HS-27A (cell line): ENCODE results near the gene SLC12A5.
"Not testable (repeated sequence)": the region's sequence is repeated elsewhere in the genome, so short reads cannot be mapped to it uniquely, and the experiment has no call there.

Source experiments
- DNase-seq: peaks from one replicate; pipeline ENCODE4 v3.0.0-alpha.2; 2012; ENCODE audit warnings: low read depth, missing footprints

Gene SLC12A5

DNA sequence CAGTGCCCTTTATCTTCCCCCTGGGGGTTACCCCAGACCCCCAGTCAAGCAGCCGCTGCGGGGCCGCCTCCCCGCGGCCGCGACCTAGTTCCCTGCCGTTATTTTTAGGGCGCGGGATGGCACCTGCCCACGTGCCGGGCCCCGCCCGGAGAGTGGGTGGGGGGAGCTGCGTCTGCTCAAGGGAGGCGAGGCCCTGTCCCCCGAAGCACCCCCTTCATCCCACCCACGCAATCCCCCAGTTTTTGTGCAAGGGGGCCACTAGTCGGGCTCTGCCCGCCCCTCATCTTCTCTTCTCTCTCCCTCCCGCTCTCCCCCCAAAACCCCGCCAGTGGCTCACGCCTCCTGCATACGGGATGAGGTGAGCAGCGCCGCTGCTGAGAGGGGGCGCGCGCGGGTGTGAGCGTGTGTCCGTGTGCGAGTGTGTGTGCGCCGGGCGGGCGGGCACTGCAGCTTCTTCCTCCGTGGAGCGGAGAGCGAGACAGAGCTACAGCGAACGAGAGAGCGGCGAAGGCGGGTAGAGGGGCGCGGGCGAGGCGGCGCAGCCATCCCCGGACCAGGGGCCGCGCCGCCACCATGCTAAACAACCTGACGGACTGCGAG is at the start of gene SLC12A5:
TSS of gene SLC12A5 (plus strand) at position 444 of the 600 bp plus-strand sequence. CDS start at position 574, 130 bp downstream.
- no peak for DNase-seq

DNA sequence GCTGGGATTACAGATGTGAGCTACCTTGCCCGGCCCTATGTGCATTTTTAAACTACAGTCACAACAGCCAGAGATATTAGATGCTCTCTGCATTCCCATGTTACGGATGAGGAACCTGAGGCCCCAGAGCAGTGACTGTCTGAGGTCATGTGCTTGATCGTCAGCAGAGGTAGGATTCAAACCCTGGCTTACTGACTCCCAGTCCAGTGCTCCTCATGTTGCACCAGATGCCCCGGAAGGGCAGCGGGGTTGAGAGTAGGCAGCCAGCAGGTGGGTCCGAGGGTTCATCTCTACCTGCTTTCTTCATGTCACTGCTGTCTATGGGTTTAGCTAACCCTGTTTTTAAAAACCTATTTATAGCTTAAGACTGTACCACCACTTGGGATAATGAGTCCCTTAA is 47.8 kb upstream of the SLC12A5 start:
- DNase-seq = no peak

DNA sequence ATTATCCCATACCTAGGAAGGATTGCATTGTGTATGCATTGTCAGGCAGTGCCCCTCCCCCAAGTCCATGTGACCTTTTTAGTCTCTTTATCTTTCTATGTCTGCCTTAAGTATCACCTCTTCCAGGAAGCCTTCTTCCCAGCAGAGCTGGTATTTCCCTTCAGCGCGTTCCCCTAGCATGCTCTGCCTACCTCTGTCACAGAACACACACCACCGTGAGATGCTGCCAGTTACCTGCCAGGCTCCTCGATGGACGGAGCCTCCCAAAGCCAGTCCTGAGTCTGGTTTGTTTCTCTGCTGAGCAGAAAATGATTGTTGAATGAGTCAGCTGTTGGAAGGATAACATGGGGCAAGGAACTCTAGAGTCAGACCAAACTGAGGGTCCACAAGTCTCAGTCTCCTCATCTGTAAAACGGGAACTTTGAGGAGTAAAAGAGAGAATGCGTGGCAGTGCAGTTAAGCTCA is 45.7 kb upstream of the SLC12A5 start:
- DNase-seq = no peak

DNA sequence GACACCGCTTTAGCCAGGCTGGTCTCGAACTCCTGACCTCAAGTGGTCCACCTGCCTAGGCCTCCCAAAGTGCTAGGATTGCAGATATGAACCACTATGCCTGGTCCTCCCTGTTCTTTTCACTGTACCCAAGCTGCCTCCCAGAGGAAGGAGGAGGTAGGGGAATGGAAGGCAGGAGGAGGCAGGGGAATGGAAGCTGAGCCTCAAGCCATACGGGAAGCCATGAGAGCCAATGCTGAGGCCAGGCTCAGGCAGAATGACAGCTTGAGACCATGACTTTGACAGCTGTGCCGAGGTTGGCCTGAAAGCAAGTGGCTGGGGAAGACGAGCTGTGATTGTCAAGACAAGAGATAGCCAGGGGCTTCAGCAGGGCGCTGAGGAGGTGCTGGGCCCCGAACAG is 43.4 kb upstream of the SLC12A5 start:
- no peak for DNase-seq

DNA sequence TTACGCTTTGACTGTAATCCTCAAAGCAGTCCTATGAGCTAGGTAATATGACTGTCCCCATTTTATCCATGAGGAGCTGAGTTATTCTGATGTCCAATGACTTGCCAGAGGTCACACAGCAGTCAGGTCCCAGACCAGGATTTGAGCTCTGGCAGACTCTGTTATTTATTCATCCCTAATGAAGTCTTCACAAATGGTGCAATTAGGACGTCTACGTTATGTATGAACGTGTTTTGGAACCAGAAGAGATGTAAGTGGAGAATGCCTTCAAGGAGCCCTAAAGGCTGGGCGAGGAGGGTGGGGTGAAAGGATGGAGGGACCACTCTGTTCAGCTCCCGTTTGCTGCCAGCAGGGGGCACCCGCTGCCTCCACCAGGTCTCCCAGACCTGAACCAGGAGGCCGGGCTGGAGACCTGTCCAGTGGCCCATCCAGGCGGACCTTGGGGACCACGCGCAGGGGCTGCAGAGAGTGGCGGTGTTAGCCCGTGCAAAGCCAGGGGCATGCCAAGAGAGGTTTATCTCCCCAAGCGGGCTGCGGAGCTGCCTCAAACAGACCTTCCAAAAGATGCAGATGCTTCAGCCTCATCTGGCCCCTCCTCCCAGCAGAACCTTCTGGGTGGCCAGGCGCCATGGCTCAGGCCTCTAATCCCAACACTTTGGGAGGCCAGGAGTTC is 41.8 kb upstream of the SLC12A5 start:
- no peak for DNase-seq

DNA sequence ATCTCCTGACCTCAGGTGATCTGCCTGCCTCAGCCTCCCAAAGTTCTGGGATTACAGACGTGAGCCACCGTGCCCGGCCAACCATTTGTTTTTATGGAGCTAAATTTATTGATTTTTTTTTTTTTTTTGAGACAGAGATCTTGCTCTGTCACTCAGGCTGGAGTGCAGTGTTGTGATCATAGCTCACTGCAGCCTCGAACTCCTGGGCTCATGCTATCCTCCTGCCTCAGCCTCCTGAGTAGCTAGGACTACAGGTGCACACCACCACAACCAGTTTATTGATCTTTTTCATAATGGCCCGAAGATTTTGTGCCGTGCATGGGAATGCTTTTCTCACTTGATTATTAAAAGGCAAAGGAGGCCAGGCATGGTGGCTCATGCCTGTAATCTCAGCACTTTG is 40.2 kb upstream of the SLC12A5 start:
- DNase-seq = not testable (repeated sequence)

DNA sequence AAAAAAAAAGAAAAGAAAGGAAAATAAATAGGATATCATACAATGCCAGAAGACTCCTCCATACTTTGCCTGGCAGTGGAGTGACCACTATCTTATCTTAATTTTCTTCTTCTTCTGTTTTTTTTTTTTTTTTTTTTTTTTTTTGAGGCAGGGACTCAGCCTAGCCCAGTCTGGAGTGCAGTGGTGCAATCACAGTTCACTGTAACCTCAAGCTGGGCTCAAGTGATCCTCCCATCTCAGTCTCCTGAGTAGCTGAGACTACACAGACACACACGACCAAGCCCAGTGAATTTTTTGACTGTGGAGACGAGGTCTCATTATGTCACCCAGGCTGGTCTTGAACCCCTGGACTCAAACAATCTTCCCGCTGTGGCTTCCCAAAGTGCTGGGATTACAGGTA is 37.4 kb upstream of the SLC12A5 start:
- DNase-seq = no peak

DNA sequence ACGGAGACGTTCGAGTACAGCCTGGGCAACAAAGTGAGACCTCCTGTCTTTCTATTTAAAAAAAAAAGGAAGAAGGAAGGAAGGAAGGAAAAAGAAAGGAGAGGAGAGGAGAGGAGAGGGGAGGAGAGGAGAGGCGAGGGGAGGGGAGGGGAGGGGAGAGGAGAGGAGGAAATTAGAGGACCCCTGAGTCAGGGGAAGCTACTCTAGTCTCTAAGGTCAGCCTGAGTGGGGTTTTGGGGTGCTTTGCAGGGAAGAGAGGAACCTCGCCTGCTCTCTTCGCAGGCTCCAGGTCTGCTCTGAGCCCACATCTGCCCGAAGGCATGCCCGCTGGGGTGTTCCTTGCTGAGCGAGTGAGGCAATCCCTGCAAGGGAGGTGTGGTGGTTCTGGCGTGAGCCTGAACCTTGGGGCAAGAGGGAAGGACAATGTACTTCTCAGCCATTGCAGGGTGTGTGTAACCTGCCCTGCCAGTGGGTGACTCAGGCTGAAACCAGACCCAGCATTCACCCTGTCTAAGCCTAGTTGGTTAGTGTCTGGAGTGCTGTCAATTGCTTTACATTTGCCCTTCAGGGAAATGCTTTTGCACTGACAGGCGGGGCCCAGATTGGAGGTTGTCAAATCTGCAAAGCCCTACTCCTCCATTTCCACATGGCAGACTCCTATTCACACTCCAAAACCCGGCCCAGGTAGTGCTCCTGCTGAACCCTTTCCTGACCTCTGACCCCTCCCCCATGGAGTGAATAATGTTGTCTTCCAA is 35.6 kb upstream of the SLC12A5 start:
- no peak for DNase-seq

DNA sequence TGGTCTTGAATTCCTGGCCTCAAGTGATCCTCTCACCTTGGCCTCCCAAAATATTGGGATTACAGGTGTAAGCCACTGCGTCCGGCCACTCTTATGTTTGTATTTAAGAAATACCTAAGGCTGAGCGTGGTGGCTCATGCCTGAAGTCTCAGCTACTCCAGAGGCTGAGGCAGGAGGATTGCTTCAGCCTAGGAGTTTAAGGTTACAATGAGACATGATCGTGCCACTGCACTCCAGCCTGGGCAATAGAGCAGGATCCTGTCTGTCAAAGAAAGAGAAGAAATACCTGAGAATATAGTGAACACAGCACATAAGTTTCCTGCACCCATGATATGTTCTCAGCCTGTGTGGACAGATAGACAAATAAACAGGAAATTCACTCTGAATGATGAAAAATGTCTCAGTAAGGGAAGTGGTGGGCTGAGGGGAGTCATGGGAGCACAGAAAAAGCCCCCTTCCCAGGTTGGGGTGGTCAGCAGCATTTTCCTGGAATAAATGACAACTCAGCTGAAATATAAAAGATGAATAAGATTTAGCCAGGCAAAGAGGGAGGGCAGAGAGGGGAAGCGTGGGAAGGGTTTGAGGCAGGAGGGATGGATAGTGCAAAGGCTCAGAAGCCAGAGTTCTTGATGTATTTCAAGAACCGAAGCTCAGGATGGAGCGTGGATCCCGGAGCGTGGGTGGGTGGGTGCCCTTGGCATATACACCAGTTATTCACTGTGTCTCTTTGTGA is 34.1 kb upstream of the SLC12A5 start:
- no peak for DNase-seq

DNA sequence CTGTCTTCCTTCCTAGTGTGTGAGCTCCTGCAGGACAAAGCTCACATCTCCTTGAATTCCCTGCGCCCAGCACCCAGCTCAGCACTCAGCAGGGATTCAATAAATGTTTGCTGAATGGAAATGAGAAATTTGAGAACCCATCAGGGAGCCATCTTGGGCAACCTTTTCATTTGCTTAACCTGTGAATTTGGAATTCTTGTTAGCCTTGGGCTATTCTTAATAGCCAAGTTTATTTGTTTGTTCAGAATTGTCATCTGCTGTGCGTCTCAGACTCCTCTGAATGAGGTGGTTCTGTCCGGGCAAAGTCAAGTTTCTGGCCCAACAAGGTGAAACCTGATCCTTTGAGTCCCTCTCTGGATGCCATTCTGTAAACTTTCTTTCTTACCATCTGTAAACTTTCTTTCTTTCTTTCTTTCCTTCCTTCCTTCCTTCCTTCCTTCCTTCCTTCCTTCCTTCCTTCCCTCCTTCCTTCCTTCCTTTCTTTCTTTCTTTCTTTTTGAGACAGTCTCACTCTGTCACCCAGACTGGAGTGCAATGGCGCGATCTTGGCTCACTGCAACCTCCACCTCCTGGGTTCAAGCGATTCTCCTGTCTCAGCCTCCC is 33.4 kb upstream of the SLC12A5 start:
- DNase-seq = not testable (repeated sequence)

DNA sequence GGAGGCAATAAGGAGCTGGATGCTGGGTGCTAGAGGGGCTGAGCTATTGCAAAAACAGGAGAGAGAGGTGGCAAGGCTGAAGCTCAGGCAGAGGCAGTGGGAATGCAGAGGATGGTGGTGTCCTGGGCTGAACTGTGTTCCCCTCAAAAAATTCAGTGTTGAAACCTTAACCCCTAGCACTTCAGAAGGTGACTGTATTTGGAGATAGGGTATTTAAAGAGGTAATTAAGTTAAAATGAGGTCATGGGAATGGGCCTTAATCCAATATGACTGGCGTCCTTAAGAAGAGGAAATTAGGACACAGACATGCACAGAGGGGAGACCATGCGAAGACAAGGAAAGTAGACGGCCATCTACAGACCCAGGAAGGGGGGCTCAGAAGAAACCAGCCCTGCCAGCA is 31.8 kb upstream of the SLC12A5 start:
- no peak for DNase-seq

DNA sequence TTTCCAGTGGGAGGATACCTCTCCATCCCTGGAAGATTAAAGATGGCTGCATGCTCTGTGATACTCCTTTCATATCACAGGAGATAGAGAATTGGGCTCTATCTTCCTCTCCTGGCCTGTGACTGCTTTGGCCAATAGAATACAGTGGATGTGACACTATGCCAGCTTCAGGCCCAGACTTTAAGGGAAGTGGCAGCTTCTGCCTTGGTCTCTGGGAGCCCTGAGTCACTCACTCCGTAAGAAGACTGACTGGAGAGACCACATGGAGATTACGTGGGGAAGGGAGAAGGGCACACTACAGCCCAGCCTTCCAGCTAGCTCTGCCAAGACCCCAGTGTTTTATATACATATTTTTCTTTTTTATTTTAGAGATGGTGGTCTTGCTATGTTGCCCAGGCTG is 30.7 kb upstream of the SLC12A5 start:
- DNase-seq = no peak

DNA sequence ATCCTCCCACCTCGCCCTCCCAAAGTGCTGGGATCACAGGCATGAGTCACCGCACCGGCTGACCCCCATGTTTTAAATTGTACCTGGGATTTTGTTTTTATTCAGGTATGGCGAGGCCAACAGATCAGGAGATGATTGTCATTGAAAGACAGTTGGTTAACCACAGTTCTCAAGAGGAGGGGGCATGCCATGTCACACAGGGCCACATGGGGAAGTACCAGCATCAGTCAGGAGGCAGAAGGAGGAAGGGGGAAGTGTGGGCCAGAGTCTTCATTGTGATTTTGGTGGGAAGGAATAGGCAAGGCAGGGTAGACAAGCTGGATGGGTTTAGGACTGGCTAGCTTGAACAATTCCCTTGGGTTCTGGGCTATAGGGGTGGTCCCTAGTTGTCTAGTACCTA is 30.3 kb upstream of the SLC12A5 start:
- DNase-seq = no peak

DNA sequence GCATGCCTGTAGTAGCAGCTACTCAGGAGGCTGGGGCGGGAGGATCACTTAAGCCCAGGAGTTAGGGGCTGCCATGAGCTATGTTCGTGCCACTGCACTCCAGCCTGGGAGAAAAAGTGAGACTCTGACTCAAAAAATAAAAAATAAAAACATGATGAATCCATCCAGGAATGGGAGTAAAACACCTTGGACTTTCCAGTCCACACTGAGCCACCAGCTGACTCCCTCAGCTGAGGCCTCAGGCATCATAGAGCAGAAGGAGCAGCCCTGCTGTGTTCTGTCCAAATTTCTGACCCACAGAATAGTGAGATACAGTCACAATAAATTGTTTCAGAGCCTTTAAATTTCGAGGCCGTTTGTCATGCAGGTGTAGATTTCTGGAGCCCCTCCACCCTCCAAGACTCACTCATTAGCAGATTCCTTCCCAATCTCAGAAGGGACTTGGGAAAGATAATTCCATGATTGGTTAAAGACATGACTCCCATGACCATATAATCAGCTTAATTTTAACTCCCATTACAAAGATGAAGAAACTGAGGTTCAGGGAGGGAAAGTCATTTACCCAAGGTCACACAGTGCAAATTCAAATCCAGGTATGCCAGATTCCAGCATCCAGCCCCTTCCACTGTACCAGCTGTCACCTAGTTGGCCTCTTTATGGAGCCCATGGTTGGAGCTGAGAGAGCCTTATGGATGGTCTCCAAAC is 29.3 kb upstream of the SLC12A5 start:
- no peak for DNase-seq

DNA sequence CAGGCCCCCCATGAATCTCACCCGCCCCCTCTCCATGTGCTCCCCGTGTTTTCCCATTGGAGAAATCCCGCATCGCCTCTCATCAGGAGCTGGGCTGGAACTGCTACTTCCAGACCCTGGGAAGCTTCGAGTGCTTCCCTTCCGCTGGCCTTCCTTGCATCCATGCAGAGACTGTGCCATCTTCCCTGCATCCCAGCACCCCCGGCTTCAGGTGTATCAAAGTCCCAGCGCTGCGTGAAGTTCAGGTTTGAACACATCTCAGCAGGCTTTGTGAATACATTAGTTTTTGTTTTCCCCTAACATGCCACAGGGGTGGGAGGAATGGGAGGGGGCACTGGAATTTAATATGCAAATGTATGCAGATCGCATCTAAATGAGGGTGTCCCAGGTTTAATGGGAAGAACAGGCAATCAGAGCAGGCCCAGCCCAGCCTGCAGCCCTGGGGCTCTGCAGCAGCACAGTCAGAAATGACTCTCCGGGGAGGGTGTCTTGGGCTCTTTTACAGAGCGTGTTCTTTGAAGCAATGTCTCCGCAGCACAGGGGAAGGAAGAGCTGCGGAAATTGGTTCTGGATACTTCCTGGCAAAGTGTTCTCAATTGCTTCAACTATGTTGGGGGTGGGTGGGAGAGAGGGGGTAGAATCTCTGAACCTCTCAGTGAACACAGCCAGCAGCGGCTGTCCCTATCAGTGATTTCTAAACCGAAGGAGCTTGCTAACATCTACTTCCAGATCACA is 28.6 kb upstream of the SLC12A5 start:
- DNase-seq = no peak

DNA sequence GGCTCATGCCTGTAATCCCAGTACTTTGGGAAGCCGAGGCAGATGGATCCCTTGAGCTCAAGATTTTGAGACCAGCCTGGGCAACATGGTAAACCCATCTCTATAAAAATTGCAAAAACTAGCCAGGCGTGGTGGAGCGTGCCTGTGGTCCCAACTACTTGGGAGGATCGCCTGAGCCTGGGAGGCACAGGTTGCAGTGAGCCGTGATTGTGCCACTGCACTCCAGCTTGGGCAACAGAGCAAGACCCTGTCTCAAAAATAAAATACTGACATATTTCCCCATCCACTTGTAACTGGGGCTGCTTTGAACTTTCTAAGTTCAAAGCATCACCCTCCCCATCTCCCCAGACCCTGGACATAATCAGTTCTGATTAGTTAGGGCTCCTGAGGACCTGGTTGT is 27.5 kb upstream of the SLC12A5 start:
- no peak for DNase-seq

DNA sequence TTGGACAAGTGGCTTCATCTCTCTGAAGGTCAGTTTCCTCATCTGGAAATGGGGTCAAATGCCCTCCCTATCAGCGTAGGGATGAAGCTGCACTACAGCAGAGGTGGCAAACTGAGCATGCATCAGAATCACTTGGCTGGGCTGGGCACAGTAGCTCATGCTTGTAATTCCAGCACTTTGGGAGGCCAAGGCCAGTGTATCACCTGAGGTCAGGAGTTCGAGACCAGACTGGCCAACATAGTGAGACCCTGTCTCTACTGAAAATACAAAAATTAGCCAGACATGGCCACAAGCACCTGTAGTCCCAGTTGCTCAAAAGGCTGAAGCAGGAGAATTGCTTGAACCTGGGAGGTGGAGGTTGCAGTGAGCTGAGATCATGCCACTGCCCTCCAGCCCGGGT is 27.0 kb upstream of the SLC12A5 start:
- no peak for DNase-seq

DNA sequence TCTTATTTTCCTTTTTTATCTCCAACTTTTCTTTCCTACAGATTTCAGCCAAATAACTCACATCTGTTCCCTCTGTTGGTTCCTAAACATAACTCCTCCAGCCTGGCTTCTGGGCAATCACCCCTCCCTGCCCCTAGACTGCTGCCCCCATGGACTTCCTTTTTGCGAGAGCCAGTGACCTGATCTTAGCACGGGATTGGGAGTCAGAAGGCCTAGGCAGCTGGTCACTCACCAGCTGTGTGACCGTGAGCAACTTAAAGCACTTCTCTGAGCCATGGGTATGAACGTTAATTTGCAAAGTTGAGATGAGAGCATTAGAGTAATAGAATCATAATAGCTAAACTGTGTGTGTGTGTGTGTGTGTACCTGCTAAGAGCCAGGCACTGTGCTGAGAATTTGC is 24.8 kb upstream of the SLC12A5 start:
- DNase-seq = no peak

DNA sequence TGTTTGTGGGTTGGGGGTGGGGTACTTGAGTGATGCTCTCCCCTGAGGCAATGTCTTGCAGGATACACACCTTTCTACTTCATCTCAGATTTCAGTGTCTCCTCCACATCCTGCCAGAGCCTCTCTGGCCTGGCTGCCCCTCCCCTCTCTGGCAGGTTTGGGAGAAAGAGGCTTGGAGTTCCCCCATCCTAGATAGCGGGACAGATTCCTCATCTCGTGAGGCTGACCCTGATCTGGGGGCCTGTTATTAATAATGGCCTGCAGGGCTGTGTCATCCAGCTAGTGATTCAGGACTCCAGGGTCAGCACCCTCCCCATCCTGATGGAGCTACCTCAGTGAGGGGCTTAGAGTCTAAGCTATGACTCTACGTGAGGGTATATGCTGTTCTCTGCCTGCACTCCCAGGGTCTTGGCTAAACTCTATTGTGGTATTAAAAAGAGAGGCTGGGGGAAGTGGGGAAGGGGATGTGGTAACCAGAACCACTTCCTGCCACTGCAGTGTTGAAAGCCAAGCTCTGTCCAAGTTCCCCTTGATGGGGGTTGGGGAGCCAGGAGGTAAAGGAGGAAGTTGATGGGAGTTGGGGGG is 24.0 kb upstream of the SLC12A5 start:
- no peak for DNase-seq

DNA sequence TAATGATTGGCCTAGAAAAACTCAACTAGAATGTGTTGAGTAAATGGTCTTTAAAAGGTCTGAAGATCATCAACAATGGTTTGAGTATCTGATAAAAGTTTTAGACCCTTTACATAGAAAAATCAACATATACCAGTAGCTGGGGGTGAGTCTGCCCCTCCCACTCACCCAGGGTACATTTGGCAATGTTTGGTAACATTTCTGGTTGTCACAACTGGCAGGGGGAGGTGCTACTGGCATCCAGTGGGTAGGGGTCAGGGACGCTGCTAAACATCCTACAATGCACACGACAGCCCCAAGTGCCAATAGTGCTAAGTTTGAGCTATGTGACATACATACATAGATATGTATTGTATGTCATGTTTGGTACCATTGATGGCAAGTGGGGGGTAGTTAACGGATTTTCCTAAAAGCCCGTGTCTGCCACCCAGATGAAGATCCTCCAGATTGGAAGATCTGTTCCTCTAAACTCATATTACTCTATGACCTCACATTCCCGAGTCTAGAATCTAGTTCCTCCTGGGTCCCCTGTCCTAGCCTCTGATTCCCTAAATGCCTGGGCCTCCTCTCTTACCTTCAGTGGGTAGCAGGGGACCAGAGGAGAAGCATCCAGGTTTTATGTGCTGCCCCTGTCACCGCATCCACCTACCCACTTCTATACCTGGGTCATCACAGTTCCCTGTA is 22.9 kb upstream of the SLC12A5 start:
- no peak for DNase-seq
